Sigmoid colon (tissue), 4 donors: ENCODE data around the gene SUMF1.

Experiments
- CTCF ChIP-seq, 4 experiments: fragments of 450-650 bp in 3 of 4; fragments of 200-600 bp in 1 of 4; IDR thresholded peaks; one replicate each; pipeline ENCODE4 v1.5.1; 2016 to 2019; ENCODE audit warnings: antibody characterized with exemption in 4 of 4, mild to moderate bottlenecking in 3 of 4, moderate library complexity in 2 of 4
- EP300 ChIP-seq, 4 donors: sonication (generic); formaldehyde crosslinking; IDR thresholded peaks; one replicate each; pipeline ENCODE4 v1.6.1; 2017; ENCODE audit warnings: antibody characterized with exemption in 4 of 4
- POLR2A ChIP-seq, 2 donors: fragments of 450-650 bp; IDR thresholded peaks; one replicate each; pipeline ENCODE4 v1.6.1; 2016; ENCODE audit warnings: antibody characterized with exemption in 2 of 2, mild to moderate bottlenecking in 2 of 2, moderate library complexity in 2 of 2
- POLR2AphosphoS5 ChIP-seq, 4 donors: sonication (generic); formaldehyde crosslinking; IDR thresholded peaks; one replicate each; pipeline ENCODE4 v1.6.1; 2017; ENCODE audit warnings: antibody characterized with exemption in 4 of 4

GRCh38 chr3:4375911-4376310, 91.2 kb downstream of the SUMF1 start:
- TF ChIP-seq CTCF (IDR thresholded peaks at IDR 0.05) (no peak), POLR2AphosphoS5 (IDR thresholded peaks at IDR 0.05) (no peak), POLR2A (IDR thresholded peaks at IDR 0.05) (no peak), EP300 (IDR thresholded peaks at IDR 0.05) (no peak)
